ENCODE results near the gene CCNB2.
A peak's percentile ranks its signal among the peaks of the same experiment; 100 is the strongest.

DNA sequence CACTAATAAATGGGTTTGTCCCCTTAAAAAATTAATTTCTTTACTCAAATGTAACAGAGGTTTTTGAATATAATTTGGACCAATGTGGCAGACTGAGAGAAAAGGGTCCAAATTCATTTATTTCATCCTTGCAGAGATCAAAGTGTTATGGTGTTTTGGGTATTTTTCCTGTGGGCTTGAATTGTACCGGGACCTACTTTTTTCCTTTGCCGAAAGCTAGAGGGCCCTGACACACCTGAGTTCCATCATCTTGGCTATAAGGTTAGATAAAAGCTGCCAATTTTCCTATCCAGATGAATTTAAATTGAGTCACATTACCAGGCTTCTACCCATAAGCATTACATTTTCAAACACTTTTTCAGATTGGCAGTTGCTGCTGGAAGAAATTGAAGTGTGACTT is 908 bp downstream of the CCNB2 start:
- TF ChIP-seq, protein P1, sequence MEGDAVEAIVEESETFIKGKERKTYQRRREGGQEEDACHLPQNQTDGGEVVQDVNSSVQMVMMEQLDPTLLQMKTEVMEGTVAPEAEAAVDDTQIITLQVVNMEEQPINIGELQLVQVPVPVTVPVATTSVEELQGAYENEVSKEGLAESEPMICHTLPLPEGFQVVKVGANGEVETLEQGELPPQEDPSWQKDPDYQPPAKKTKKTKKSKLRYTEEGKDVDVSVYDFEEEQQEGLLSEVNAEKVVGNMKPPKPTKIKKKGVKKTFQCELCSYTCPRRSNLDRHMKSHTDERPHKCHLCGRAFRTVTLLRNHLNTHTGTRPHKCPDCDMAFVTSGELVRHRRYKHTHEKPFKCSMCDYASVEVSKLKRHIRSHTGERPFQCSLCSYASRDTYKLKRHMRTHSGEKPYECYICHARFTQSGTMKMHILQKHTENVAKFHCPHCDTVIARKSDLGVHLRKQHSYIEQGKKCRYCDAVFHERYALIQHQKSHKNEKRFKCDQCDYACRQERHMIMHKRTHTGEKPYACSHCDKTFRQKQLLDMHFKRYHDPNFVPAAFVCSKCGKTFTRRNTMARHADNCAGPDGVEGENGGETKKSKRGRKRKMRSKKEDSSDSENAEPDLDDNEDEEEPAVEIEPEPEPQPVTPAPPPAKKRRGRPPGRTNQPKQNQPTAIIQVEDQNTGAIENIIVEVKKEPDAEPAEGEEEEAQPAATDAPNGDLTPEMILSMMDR (optimal IDR thresholded peaks at IDR 0.05 in 1 of 3, IDR thresholded peaks at IDR 0.05 in 1 of 3, conservative IDR thresholded peaks at IDR 0.05 in 1 of 3; ENCODE audit: extremely low read depth in 1 of 3, insufficient read depth in 2 of 3, low read length in 3 of 3): peak; percentile 18 to 41 (median 36)
- no peak for TF ChIP-seq EZH2 (IDR thresholded peaks at IDR 0.05; ENCODE audit: low read length)

All from keratinocyte (primary cell).